Ascending aorta (tissue), 2 donors: ENCODE measurements around the gene STAG3. TPM values are rescaled to one million over a fixed set of nuclear protein-coding genes. Genes with fewer than 3 reads are reported as not detected.
A peak's percentile ranks its signal among the peaks of the same experiment; 100 is the strongest.
"Not testable (repeated sequence)": the region's sequence is repeated elsewhere in the genome, so short reads cannot be mapped to it uniquely, and the experiment has no call there.

Experiments used
- DNase-seq, 2 donors: peaks; one replicate each; pipeline ENCODE4 v3.0.0-alpha.2; 2019; ENCODE audit warnings: low spot score in 2 of 2
- H3K27ac ChIP-seq, 2 donors: fragments of 200-600 bp; sonication (generic); one replicate each; pipeline ENCODE4 v1.5.1; 2016 to 2017; ENCODE audit warnings: mild to moderate bottlenecking in 1 of 2
- H3K27me3 ChIP-seq: fragments of 200-600 bp; sonication (generic); one replicate; pipeline ENCODE4 v1.5.1; 2017
- H3K36me3 ChIP-seq, 2 donors: fragments of 200-600 bp; sonication (generic); one replicate each; pipeline ENCODE4 v1.5.1; 2016
- H3K4me1 ChIP-seq, 2 donors: fragments of 200-600 bp; sonication (generic); one replicate each; pipeline ENCODE4 v1.5.1; 2016 to 2017; ENCODE audit warnings: mild to moderate bottlenecking in 1 of 2
- H3K4me3 ChIP-seq, 2 donors: fragments of 200-600 bp; sonication (generic); one replicate each; pipeline ENCODE4 v1.5.1; 2016 to 2017; ENCODE audit warnings: mild to moderate bottlenecking in 1 of 2
- H3K9me3 ChIP-seq, 2 donors: fragments of 200-600 bp; sonication (generic); one replicate each; pipeline ENCODE4 v1.5.1; 2016
- CTCF ChIP-seq, 3 experiments: fragments of 200-600 bp in 2 of 3; fragments of 450-650 bp in 1 of 3; sonication (generic) in 2 of 3; IDR thresholded peaks; one replicate each; pipeline ENCODE4 v1.5.1; 2016 to 2019; ENCODE audit warnings: antibody characterized with exemption in 3 of 3, mild to moderate bottlenecking in 1 of 3, moderate library complexity in 1 of 3
- intact Hi-C: fragments of 100-400 bp; cut with DNase I; formaldehyde crosslinking; loops from one replicate; pipeline ENCODE4 v1.15.1; 2023
- total RNA-seq: library from RNA; depleted of rRNA; stranded (reverse); fragments of >200 nt; gene quantifications from one replicate; pipeline ENCODE4 v1.1.0, GENCODE V29; 2016

STAG3 gene
- not detected for total RNA-seq

- H3K27ac ChIP-seq: no peak within 1 kb of the TSS
- intact Hi-C loops: loop anchor here (1.0 to 2.0 kb wide), 2 partner anchors 29 to 77 kb away; partner anchors contain the start of genes AP4M1, LAMTOR4 and MCM7
- peaks cover 5 to 12% of the 10 kb centered on the region in 2 donors for H3K4me1 ChIP-seq
- no peak for TF ChIP-seq CTCF (IDR thresholded peaks at IDR 0.05)
- DNase-seq: peak; percentile 83 to 97
- no peaks in the 10 kb centered on the region for H3K36me3 ChIP-seq
- H3K27me3 ChIP-seq: no peaks in the 10 kb centered on the region
- H3K9me3 ChIP-seq: no peaks in the 10 kb centered on the region
- peak within 1 kb of the TSS; percentile 53 to 64 for H3K4me3 ChIP-seq
Observed at GRCh38 chr7:100177045-100178001, at the start of gene STAG3, which contains the start of gene GPC2. Gene STAG3 (plus strand): TSS chr7:100177918. CDS start chr7:100180557, 2,639 bp downstream. Gene GPC2 (minus strand): TSS chr7:100177381. CDS start chr7:100177199, 182 bp downstream.

- peak overlapping the region in 1 of 2 donors; percentile 98 for H3K27ac ChIP-seq
- intact Hi-C loops: loop anchor here (10.0 kb wide), 1 partner anchor 296 kb away; the partner anchor contains the start of genes MEPCE and ZCWPW1
- no peaks in the 10 kb centered on the region for H3K36me3 ChIP-seq
- H3K9me3 ChIP-seq: no peaks in the 10 kb centered on the region
- H3K27me3 ChIP-seq: no peaks in the 10 kb centered on the region
- H3K4me3 ChIP-seq: peak overlapping the region in 1 of 2 donors; percentile 99
- peaks cover 0 to 14% of the 10 kb centered on the region in 2 donors for H3K4me1 ChIP-seq
- TF ChIP-seq CTCF (IDR thresholded peaks at IDR 0.05): no peak
- no peak for DNase-seq
Observed at GRCh38 chr7:100128637-100128963, 49.1 kb upstream of the STAG3 start.

GRCh38 chr7:100130220-100130607 is 47.5 kb upstream of the STAG3 start:
- H3K4me1 ChIP-seq: peaks cover 0 to 14% of the 10 kb centered on the region in 2 donors
- H3K9me3 ChIP-seq, H3K4me3 ChIP-seq, DNase-seq, H3K36me3 ChIP-seq, H3K27ac ChIP-seq, H3K27me3 ChIP-seq: not testable (repeated sequence)
- intact Hi-C loops: loop anchor here (5.0 kb wide), 2 partner anchors 87 to 138 kb away; partner anchors contain the start of gene PVRIG

GRCh38 chr7:100130608-100131453 is 46.9 kb upstream of the STAG3 start:
- H3K4me3 ChIP-seq: peak overlapping the region in 1 of 2 donors; percentile 55

GRCh38 chr7:100132126-100132525 is 45.6 kb upstream of the STAG3 start:
- intact Hi-C loops: loop anchor here (5.0 kb wide), 2 partner anchors 85 to 140 kb away; partner anchors contain the start of gene PVRIG
- no peaks in the 10 kb centered on the region for H3K36me3 ChIP-seq
- no peaks in the 10 kb centered on the region for H3K9me3 ChIP-seq
- H3K27ac ChIP-seq: no peak overlapping the region
- H3K4me1 ChIP-seq: peaks cover 0 to 8% of the 10 kb centered on the region in 2 donors
- TF ChIP-seq CTCF (IDR thresholded peaks at IDR 0.05): no peak
- no peak for DNase-seq
- H3K27me3 ChIP-seq: no peaks in the 10 kb centered on the region
- H3K4me3 ChIP-seq: no peak overlapping the region

More at GRCh38 chr7:100130608-100131453, 46.9 kb upstream of the STAG3 start:
- Histone ChIP-seq H3K9me3 (no peaks in the 10 kb centered on the region), H3K27ac (no peak overlapping the region), H3K4me1 (peaks cover 0 to 13% of the 10 kb centered on the region in 2 donors), H3K36me3 (no peaks in the 10 kb centered on the region), H3K27me3 (no peaks in the 10 kb centered on the region)
- peak in 1 of 2 donors; percentile 84 for DNase-seq
- intact Hi-C loops: loop anchor here (5.0 kb wide), 2 partner anchors 86 to 139 kb away; partner anchors contain the start of gene PVRIG
- peak; percentile 75 to 89 (median 83) for TF ChIP-seq CTCF (IDR thresholded peaks at IDR 0.05)
